ENCODE measurements around the gene LMNTD1. TPM values are rescaled to one million over a fixed set of nuclear protein-coding genes. Genes with fewer than 3 reads are reported as not detected.

Gene LMNTD1
- total RNA-seq, 2 experiments from 2014 or later, result not detected

DNA sequence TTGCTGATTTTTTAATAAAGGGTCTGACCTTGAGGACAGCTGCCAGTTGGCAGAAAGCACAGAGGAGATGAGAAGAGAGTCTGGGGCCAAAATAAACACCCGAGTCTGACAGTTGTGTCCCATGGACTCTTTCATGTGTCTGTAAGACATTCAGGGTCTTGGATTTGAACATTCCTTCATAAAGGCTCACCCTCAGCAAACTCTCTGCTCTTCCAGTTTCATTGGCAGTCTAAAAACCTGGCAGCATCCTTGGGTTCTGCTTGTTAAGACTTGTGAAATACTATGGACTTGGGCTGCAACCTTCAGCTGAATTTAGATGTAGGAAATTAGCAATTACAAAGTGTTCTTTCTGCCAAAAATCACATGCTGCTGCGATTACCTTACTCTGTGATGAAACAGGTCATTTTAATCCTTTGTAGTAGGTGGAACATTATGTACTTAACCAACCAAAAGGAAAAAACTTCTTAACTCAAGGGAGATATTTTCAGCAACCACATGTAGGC is 32.0 kb upstream of the LMNTD1 start:
- Histone ChIP-seq H3K79me2 (ENCODE audit: insufficient read depth, low read depth, low read length) (no peaks in the 10 kb centered on the region), H3K4me1 (ENCODE audit: insufficient read depth, low read length, poor library complexity, severe bottlenecking) (no peaks in the 10 kb centered on the region), H3K4me3 (ENCODE audit: low read depth, low read length, poor library complexity, severe bottlenecking) (no peak overlapping the region), H3K27ac (ENCODE audit: low read depth, low read length, poor library complexity, severe bottlenecking) (no peak overlapping the region), H2AFZ (ENCODE audit: low read length) (no peak overlapping the region), H3K9me2 (ENCODE audit: insufficient read depth, low read length) (no peaks in the 10 kb centered on the region), H3K9me3 (ENCODE audit: low read length) (no peaks in the 10 kb centered on the region), H4K20me1 (ENCODE audit: insufficient read depth, low read length) (no peaks in the 10 kb centered on the region), H3K4me2 (ENCODE audit: low read length) (no peak overlapping the region), H3K36me3 (ENCODE audit: insufficient read depth, low read length) (no peaks in the 10 kb centered on the region)
- no TSS peak for BruUV-seq (replicated peaks)
- POLR2A ChIA-PET, result no interaction called here
- TF ChIP-seq, protein P1, sequence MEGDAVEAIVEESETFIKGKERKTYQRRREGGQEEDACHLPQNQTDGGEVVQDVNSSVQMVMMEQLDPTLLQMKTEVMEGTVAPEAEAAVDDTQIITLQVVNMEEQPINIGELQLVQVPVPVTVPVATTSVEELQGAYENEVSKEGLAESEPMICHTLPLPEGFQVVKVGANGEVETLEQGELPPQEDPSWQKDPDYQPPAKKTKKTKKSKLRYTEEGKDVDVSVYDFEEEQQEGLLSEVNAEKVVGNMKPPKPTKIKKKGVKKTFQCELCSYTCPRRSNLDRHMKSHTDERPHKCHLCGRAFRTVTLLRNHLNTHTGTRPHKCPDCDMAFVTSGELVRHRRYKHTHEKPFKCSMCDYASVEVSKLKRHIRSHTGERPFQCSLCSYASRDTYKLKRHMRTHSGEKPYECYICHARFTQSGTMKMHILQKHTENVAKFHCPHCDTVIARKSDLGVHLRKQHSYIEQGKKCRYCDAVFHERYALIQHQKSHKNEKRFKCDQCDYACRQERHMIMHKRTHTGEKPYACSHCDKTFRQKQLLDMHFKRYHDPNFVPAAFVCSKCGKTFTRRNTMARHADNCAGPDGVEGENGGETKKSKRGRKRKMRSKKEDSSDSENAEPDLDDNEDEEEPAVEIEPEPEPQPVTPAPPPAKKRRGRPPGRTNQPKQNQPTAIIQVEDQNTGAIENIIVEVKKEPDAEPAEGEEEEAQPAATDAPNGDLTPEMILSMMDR (conservative IDR thresholded peaks at IDR 0.05; ENCODE audit: low read length), result no peak
- TF ChIP-seq EZH2phosphoT487 (IDR thresholded peaks at IDR 0.05; ENCODE audit: borderline replicate concordance, low read depth, low read length), result no peak
- CTCF ChIA-PET (ENCODE audit: unreplicated experiment), result no interaction called here
- no peak for DNase-seq (ENCODE audit: low spot score)
- intact Hi-C loops (cut with micrococcal nuclease; ENCODE audit: unreplicated experiment), result no loop called here

DNA sequence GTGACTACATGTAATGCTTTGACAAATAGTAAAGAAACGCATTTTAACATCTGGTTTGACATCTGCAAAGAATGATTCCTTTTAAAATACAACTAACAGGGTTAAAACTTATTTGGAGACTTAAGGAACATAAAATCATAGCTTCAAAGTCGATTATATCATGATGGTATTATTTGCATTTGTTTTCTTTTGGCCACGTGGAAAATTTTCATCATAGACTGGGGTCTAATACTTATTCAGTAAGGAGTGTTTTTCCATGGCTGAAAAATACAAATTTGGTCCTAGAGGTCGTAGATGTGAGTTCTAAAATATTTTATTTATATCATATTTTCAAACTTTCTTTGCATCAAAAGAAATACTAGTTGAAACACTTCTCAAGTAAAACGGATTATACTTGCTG is 31.5 kb upstream of the LMNTD1 start:
- H3K9me3 ChIP-seq (ENCODE audit: low read length), result no peaks in the 10 kb centered on the region
- ChIA-PET CTCF (ENCODE audit: unreplicated experiment) (no interaction called here), POLR2A (no interaction called here)
- H3K4me1 ChIP-seq (ENCODE audit: insufficient read depth, low read length, poor library complexity, severe bottlenecking), result no peaks in the 10 kb centered on the region
- DNase-seq (ENCODE audit: low spot score), result no peak
- TF ChIP-seq, protein P1 (conservative IDR thresholded peaks at IDR 0.05; ENCODE audit: low read length), result no peak
- TF ChIP-seq EZH2phosphoT487 (IDR thresholded peaks at IDR 0.05; ENCODE audit: borderline replicate concordance, low read depth, low read length), result no peak
- H3K36me3 ChIP-seq (ENCODE audit: insufficient read depth, low read length), result no peaks in the 10 kb centered on the region
- no peak overlapping the region for H3K4me2 ChIP-seq (ENCODE audit: low read length)
- H2AFZ ChIP-seq (ENCODE audit: low read length), result no peak overlapping the region
- no TSS peak for BruUV-seq (replicated peaks)
- intact Hi-C loops (cut with micrococcal nuclease; ENCODE audit: unreplicated experiment), result no loop called here
- H3K4me3 ChIP-seq (ENCODE audit: low read depth, low read length, poor library complexity, severe bottlenecking), result no peak overlapping the region
- H3K79me2 ChIP-seq (ENCODE audit: insufficient read depth, low read depth, low read length), result no peaks in the 10 kb centered on the region
- H3K27ac ChIP-seq (ENCODE audit: low read depth, low read length, poor library complexity, severe bottlenecking), result no peak overlapping the region
- H4K20me1 ChIP-seq (ENCODE audit: insufficient read depth, low read length), result no peaks in the 10 kb centered on the region
- no peaks in the 10 kb centered on the region for H3K9me2 ChIP-seq (ENCODE audit: insufficient read depth, low read length)

DNA sequence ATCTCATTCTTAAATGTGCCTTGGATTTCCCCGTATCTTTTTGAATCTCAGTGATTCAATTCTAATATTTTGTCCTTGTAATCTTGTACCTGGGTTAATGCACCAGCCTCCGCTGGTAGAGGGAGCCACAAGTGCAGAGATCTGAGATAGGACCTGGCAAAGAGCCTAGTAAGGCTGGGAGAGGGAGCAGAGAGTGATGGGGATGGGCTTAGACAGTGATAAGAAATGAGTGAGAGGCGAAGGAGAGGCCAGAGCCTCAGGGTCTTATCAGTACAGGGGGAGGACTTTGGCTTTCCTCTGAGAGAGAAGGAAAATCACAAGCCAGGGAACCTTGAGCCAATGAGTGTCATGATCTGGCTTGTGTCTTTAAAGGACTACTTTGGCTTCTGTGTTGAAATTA is 30.5 kb upstream of the LMNTD1 start:
- Histone ChIP-seq H4K20me1 (ENCODE audit: insufficient read depth, low read length) (no peaks in the 10 kb centered on the region), H3K36me3 (ENCODE audit: insufficient read depth, low read length) (no peaks in the 10 kb centered on the region), H3K9me3 (ENCODE audit: low read length) (no peaks in the 10 kb centered on the region), H3K79me2 (ENCODE audit: insufficient read depth, low read depth, low read length) (no peaks in the 10 kb centered on the region), H3K4me3 (ENCODE audit: low read depth, low read length, poor library complexity, severe bottlenecking) (no peak overlapping the region), H3K27ac (ENCODE audit: low read depth, low read length, poor library complexity, severe bottlenecking) (no peak overlapping the region), H3K9me2 (ENCODE audit: insufficient read depth, low read length) (no peaks in the 10 kb centered on the region), H3K4me1 (ENCODE audit: insufficient read depth, low read length, poor library complexity, severe bottlenecking) (no peaks in the 10 kb centered on the region), H3K4me2 (ENCODE audit: low read length) (no peak overlapping the region), H2AFZ (ENCODE audit: low read length) (no peak overlapping the region)
- TF ChIP-seq, protein P1 (conservative IDR thresholded peaks at IDR 0.05; ENCODE audit: low read length), result no peak
- TF ChIP-seq EZH2phosphoT487 (IDR thresholded peaks at IDR 0.05; ENCODE audit: borderline replicate concordance, low read depth, low read length), result no peak
- POLR2A ChIA-PET, result interaction anchor here (1.4 kb wide), 1 partner anchor 15 kb away, joined by 5 read pairs; no protein-coding TSS in a partner anchor
- no peak for DNase-seq (ENCODE audit: low spot score)
- CTCF ChIA-PET (ENCODE audit: unreplicated experiment), result no interaction called here
- intact Hi-C loops (cut with micrococcal nuclease; ENCODE audit: unreplicated experiment), result no loop called here
- no TSS peak for BruUV-seq (replicated peaks)
